Measurements from ENCODE around the gene CHRNB1. TPM values are rescaled to one million over a fixed set of nuclear protein-coding genes. Genes with fewer than 3 reads are reported as not detected.

Gene CHRNB1
- total and polyA plus RNA-seq, 2 donors from 2014 or later: 11.9 to 19.3 TPM

DNA sequence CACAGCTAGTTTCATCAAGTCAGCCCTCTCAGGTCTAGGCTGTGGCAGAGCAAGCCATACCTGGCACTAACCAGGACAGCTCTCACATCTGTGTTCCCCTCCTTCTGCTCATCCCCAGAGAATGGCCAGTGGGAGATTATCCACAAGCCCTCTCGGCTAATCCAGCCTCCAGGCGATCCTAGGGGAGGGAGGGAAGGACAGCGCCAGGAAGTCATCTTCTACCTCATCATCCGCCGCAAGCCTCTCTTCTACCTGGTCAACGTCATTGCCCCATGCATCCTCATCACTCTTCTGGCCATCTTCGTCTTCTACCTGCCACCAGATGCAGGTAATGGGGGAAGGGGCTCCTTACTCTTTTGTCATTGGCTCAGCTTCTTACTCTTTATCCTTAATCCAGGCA, 3.6 kb downstream of the CHRNB1 start:
- FAIRE-seq (no peak), DNase-seq (no peak)
- no peaks in the 10 kb centered on the region for H3K36me3 ChIP-seq (ENCODE audit: control insufficient read depth in 2 of 3, insufficient read depth in 3 of 3, low read length in 3 of 3)
- no peak overlapping the region for H3K4me3 ChIP-seq (ENCODE audit: low read length in 3 of 3)
- H3K27ac ChIP-seq (ENCODE audit: low read depth in 2 of 2, low read length in 2 of 2): no peak overlapping the region
- H3K9ac ChIP-seq (ENCODE audit: low read length in 3 of 3): no peak overlapping the region
- peaks cover 0 to 3% (median 3%) of the 10 kb centered on the region in 3 donors for H3K4me1 ChIP-seq (ENCODE audit: control insufficient read depth in 2 of 3, insufficient read depth in 2 of 3, low read depth in 1 of 3, low read length in 3 of 3)
- intact Hi-C loops (cut with DNase I): no loop called here
- H3K27me3 ChIP-seq (ENCODE audit: control insufficient read depth, insufficient read depth, low read length): peaks cover 8% of the 10 kb centered on the region
- H3K9me3 ChIP-seq (ENCODE audit: control insufficient read depth in 2 of 3, insufficient read depth in 1 of 3, low read length in 3 of 3): no peaks in the 10 kb centered on the region
- TF ChIP-seq, protein P1, sequence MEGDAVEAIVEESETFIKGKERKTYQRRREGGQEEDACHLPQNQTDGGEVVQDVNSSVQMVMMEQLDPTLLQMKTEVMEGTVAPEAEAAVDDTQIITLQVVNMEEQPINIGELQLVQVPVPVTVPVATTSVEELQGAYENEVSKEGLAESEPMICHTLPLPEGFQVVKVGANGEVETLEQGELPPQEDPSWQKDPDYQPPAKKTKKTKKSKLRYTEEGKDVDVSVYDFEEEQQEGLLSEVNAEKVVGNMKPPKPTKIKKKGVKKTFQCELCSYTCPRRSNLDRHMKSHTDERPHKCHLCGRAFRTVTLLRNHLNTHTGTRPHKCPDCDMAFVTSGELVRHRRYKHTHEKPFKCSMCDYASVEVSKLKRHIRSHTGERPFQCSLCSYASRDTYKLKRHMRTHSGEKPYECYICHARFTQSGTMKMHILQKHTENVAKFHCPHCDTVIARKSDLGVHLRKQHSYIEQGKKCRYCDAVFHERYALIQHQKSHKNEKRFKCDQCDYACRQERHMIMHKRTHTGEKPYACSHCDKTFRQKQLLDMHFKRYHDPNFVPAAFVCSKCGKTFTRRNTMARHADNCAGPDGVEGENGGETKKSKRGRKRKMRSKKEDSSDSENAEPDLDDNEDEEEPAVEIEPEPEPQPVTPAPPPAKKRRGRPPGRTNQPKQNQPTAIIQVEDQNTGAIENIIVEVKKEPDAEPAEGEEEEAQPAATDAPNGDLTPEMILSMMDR (IDR thresholded peaks at IDR 0.05; ENCODE audit: borderline replicate concordance, extremely low read depth, insufficient read depth): no peak

DNA sequence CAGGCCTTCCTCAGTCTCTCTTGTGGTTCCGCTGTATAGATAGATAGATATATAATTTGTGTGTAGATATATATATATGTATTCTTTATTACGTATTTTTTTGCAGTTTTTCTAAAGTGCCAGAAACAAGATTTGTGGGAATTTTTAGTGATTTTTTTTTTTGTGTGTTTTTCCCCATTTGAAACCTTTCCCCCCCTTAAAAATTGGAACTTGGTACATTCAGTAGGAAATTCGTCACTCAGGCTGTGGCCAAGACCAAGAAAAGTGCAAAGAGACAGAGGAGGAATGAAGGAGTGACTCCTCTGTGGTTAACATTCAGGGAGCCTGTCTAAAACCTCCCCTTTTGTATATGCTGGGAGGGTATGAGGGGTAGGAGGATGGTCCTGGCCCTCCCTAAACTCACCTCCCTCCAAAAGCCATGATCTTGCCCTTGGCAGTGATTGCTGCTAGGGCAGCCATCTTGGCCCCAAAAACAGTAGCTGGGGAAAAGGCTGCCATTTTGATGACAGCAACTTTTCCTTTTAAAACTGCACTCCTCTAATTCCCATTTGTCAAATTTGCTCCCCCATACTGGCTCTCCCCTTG, 15.2 kb downstream of the CHRNB1 start:
- intact Hi-C loops (cut with DNase I): no loop called here
- Histone ChIP-seq H3K27ac (ENCODE audit: low read depth in 2 of 2, low read length in 2 of 2) (no peak overlapping the region), H3K36me3 (ENCODE audit: control insufficient read depth in 2 of 3, insufficient read depth in 3 of 3, low read length in 3 of 3) (peaks cover 0 to 6% (median 3%) of the 10 kb centered on the region in 3 donors), H3K27me3 (ENCODE audit: control insufficient read depth, insufficient read depth, low read length) (no peaks in the 10 kb centered on the region), H3K9me3 (ENCODE audit: control insufficient read depth in 2 of 3, insufficient read depth in 1 of 3, low read length in 3 of 3) (no peaks in the 10 kb centered on the region), H3K4me1 (ENCODE audit: control insufficient read depth in 2 of 3, insufficient read depth in 2 of 3, low read depth in 1 of 3, low read length in 3 of 3) (peaks cover 0 to 3% (median 0%) of the 10 kb centered on the region in 3 donors), H3K4me3 (ENCODE audit: low read length in 3 of 3) (no peak overlapping the region), H3K9ac (ENCODE audit: low read length in 3 of 3) (no peak overlapping the region)
- DNase-seq (no peak), FAIRE-seq (no peak)
- TF ChIP-seq, protein P1 (IDR thresholded peaks at IDR 0.05; ENCODE audit: borderline replicate concordance, extremely low read depth, insufficient read depth): no peak

DNA sequence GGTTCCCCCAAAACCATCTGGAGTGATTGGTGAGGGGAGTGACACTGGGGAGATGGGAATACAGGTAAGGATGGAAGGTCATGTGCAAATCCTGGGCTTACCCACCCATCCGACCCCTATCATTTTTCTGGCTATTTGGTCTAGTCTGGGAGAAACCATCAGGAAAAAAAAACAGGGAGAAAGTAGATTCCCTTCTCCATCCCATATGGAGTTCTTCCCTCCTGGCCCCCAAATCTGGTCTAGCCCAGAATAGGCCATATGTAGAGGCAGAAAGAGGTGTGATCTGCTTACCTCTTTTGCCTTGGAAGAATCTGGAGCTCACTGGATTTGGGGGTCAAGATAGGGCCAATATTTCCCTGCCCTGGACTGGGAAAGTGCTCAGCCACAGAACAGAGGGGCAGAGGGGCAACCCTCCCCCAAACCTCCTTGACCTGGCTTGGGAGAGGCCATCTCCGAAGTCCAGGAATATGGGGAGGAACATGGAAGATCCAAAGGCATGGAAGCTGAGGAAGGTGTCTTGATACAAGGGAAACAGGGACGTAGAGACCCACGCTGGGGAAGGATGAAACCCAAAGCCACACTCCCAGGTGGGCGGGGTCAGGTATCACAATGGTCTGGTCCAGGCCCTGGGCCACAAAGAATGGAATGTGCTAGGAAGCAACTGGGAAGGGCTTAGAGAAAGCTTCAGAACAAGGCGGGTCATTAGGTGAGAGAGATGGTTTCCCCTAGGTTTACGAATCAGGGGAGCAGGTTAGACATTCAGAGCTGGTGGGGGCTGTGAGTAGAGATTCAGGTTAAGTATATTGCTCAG, 16.2 kb downstream of the CHRNB1 start:
- no peaks in the 10 kb centered on the region for H3K27me3 ChIP-seq (ENCODE audit: control insufficient read depth, insufficient read depth, low read length)
- no peak overlapping the region for H3K4me3 ChIP-seq (ENCODE audit: low read length in 3 of 3)
- H3K27ac ChIP-seq (ENCODE audit: low read depth in 2 of 2, low read length in 2 of 2): no peak overlapping the region
- intact Hi-C loops (cut with DNase I): no loop called here
- H3K9me3 ChIP-seq (ENCODE audit: control insufficient read depth in 2 of 3, insufficient read depth in 1 of 3, low read length in 3 of 3): no peaks in the 10 kb centered on the region
- H3K4me1 ChIP-seq (ENCODE audit: control insufficient read depth in 2 of 3, insufficient read depth in 2 of 3, low read depth in 1 of 3, low read length in 3 of 3): peaks cover 0 to 3% (median 0%) of the 10 kb centered on the region in 3 donors
- H3K9ac ChIP-seq (ENCODE audit: low read length in 3 of 3): no peak overlapping the region
- FAIRE-seq (no peak), DNase-seq (no peak)
- TF ChIP-seq, protein P1 (IDR thresholded peaks at IDR 0.05; ENCODE audit: borderline replicate concordance, extremely low read depth, insufficient read depth): no peak
- H3K36me3 ChIP-seq (ENCODE audit: control insufficient read depth in 2 of 3, insufficient read depth in 3 of 3, low read length in 3 of 3): peaks cover 0 to 9% (median 3%) of the 10 kb centered on the region in 3 donors

Measured in kidney (tissue), 14 donors.